OCI-LY7 (cell line): Measurements from ENCODE around the gene ULK3.

Source experiments
- CTCF ChIP-seq: fragments of 200-600 bp; sonication (generic); conservative IDR thresholded peaks from 2 replicates; pipeline ENCODE4 v1.5.1; 2014; ENCODE audit warnings: mild to moderate bottlenecking, antibody characterized with exemption, low read length, moderate library complexity, mixed read lengths
- EZH2phosphoT487 ChIP-seq: fragments of 200-600 bp; sonication (generic); IDR thresholded peaks from 2 replicates; pipeline ENCODE4 v1.6.1; 2018; ENCODE audit warnings: low read depth, borderline replicate concordance, mild to moderate bottlenecking, mixed run types, antibody characterized with exemption, low read length, moderate library complexity, mixed read lengths

- no peak for TF ChIP-seq CTCF
- no peak for TF ChIP-seq EZH2phosphoT487
These were observed 23.1 kb upstream of the ULK3 start for GRCh38 chr15:74866090-74866489.
